DMS 273 (cell line): ENCODE results near the gene GABBR2.

Source experiments
- DNase-seq: peaks from one replicate; lab custom pipeline; 2025; ENCODE audit not compliant: unreplicated experiment; lab: John Stamatoyannopoulos, UW

The GABBR2 gene

GRCh38 chr9:98549401-98549800, 159.3 kb downstream of the GABBR2 start:
- no peak for DNase-seq

- no peak for DNase-seq
These were observed 161.1 kb downstream of the GABBR2 start for GRCh38 chr9:98547606-98548005.

DNA sequence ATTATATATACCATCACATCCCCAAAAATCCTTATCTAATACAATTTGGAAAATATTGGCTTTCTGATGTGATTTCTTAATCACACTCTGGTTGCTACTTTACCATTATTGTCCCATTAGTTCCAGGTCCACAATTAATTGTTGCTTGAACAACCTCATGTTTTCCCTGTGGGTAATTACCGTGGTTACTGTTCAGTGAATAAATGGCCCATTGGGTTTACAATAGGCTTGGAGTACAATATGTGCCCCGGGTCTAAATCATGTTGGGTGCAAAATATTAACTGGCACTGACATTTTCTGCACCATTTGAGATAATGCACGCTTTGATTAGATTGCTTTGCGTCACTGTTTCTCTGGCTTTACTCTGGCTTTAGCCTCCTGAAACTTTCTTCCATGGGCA, 163.7 kb downstream of the GABBR2 start:
- no peak for DNase-seq

GRCh38 chr9:98541684-98542230, 167.0 kb downstream of the GABBR2 start:
- no peak for DNase-seq

GRCh38 chr9:98540476-98540875, 168.3 kb downstream of the GABBR2 start:
- DNase-seq: no peak

DNA sequence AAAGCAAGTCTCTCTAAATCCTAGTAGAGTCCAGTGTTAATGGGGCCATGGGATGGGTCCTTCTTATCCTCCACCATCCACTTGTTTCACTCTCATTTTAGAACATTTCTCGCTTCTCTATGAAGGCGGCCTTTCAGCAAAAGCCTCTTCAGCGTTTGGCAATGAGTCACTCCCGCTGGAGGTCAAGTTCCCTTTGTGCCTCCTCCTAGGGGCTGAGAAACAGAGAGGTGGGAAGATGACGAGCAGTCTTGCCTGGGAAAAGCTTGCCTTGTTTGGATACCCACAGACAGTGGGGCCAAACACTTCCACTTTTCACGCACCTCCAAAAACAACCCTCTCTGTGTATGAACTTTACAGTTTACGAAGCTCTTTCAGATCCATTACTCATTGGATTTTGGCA, 168.8 kb downstream of the GABBR2 start:
- no peak for DNase-seq

DNA sequence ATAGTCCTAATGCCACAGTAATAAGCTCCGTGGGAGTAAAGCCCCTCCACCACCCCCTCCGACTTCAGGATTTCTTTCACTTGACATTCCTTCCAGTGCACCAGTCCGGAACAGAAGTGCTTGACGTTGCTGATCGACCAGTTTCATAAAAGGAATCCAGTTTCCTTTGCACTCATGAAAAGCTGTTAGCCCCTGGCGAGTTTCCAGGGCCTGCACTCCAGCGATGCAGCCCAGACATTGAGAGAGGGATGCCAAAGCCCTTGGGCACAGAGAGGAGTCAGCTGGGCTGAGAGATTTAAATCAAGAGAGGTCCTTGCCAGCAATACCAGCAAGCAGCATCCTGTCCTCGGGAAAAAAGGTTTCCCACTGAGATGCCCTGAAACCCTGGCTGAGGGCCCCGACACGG, 170.1 kb downstream of the GABBR2 start:
- peak; percentile 84 for DNase-seq

DNA sequence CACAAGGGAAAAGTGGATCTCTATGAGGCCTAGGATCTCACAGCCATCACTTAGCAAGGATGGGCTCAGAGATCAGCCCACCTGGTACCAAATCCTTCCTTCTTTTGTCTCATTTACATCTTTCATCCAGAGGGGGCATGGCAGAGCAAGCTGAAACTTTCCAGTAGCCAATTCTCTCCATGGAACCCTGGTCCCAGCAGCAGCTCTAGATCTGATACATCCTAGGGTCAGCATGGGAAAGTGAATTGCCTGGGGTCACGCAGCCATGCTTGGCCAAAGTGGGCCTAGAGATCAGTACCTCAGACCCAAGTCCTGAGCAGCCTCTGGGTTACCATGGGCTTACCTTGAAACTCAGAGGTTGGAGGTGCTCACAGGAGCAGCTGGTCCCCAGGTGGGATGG, 170.5 kb downstream of the GABBR2 start:
- DNase-seq: peak; percentile 21

GRCh38 chr9:98536542-98537173, 172.1 kb downstream of the GABBR2 start:
- DNase-seq: peak; percentile 42

DNA sequence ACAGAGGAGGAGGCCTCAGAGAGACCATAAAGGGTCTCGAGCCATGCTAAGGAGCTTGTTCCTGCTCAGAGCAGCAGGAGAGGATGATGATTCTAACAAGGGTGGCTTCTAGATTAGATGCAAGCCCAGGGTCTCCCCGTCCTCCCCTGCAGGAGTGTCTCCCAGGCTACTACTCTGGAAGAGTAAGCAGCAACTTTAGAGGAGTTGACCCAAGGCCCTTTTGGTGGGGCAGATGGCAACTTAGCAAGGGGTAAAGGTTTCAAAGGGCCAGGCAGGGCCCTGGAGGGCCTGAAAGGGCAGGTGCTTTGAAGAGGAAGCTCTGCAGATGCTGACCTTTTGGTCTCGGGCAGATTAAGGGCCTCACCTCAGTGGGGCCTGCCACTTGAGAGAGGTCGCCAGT, 174.9 kb downstream of the GABBR2 start:
- no peak for DNase-seq

GRCh38 chr9:98533132-98533531, 175.6 kb downstream of the GABBR2 start:
- peak; percentile 76 for DNase-seq

- no peak for DNase-seq
These were observed 176.2 kb downstream of the GABBR2 start for GRCh38 chr9:98532574-98532973.

DNA sequence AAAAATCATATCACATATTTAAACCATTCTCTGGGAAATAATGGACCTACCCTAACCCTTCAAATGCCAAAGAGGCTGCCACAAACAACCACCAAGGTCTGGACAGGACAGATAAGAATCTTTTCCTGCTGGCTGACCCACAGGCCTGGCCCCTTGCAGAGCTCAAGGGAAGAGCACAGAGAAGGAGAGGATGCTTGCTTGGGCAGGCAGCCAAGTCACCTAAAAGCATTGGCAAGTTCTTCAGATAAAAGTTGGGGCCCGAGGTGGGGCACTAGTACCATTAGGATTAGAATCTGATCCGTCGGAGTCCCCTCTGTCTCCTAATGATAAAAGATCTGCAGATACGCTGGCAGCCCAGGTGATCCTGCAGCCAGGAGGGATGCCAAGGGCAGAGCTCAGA, 176.6 kb downstream of the GABBR2 start:
- DNase-seq: peak; percentile 21

DNA sequence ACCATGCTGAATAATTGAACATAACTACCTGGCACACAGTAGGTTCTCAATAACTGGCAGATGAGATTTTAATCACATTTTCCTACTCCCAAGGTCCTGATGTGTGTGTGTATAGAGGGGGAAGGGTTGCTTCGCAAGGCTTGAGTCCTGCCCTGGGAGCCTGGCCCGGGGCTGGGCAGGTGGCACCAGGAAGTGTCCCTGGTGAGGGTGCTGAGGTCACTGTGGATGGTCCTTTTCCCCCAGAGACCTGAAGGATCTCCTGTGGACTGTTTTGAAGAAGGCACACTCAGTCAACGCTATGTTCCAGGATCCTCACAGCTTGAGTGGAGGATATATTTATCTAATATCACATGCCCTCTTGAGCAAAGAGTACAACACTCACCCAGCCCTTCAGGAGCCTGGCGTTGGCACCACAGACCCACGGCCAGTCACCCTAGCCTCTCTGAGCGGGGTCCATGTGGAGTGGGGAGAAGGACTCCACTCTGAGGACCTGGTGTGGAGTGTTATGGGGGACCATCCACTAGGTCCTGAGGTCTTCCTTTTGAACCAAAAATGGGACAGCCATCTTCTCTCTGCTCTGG, 177.8 kb downstream of the GABBR2 start:
- DNase-seq: no peak

DNA sequence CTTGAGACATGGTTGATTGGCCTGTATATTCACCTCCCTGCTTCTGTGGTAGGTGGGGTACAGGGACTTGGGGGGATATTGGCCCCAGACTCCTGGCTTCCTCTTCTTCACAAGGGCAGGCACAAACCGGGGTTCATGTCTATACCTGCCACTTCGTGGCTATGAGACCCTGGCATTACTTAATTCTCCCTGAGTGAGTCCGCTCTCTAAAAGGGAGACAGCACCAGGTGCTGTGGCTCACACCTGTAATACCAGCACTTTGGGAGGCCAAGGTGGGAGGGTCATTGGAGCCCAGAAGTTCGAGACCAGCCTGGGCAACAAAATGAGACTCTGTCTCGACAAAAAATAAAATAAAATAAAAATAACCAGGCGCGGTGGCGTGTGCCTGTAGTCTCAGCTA, 178.5 kb downstream of the GABBR2 start:
- no peak for DNase-seq

DNA sequence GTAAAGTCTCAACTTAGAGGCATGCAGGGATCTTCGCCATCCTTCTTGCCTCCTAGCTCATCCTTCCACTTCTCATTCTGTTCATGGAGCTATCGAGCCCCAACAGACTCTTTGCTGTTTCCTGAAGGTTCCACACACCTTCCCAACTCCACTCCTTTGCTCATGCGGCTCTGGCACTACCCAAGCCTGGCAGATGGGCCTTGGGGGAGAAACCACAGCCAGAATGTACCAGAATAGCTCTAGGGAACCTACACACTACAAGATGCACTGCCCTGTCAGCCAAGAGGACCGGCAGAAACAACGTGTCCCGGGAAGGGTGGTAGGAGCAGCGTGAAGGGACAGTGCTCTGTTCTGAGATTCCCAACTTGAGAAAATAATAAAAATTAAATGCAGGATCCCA, 178.9 kb downstream of the GABBR2 start:
- DNase-seq: no peak

- DNase-seq: no peak
These were observed 185.4 kb downstream of the GABBR2 start for GRCh38 chr9:98523231-98523901.

DNA sequence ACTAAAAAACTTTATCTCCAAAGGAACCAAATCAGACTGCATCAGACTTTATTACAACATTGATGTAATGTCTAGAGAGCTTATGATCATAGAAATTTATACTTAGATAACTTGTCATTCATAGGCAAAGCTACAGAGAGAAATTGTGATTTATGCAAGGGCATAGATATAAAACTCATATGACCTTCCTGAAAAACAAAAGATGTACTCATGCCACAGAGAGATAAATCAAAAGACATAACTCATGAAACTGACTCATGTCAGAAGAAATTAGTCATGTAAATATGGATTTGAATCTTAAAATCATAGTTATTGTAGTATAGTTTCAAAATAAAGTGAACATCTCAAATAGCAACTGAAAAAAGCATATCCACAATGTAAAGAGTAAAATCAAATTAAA, 186.2 kb downstream of the GABBR2 start:
- no peak for DNase-seq

DNA sequence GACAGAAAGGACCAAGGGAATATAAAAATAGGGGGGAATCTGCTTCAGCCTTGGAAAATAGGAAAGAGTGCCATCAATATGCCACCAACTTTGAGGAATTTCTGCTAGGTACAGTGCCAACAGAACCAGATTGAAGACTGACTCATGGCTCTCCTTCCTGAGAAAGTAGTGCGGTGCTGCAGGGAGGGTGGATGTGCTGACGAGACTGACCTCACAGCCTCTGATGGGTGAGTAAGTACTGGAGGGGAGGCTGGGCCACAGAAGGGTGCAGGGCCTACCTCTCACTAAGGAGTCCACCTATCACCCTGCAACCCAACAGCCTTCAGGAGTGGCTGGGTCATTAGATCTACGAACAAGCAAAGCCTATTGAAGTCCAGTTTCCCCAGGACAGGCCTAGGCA, 187.6 kb downstream of the GABBR2 start:
- DNase-seq: peak; percentile 44

DNA sequence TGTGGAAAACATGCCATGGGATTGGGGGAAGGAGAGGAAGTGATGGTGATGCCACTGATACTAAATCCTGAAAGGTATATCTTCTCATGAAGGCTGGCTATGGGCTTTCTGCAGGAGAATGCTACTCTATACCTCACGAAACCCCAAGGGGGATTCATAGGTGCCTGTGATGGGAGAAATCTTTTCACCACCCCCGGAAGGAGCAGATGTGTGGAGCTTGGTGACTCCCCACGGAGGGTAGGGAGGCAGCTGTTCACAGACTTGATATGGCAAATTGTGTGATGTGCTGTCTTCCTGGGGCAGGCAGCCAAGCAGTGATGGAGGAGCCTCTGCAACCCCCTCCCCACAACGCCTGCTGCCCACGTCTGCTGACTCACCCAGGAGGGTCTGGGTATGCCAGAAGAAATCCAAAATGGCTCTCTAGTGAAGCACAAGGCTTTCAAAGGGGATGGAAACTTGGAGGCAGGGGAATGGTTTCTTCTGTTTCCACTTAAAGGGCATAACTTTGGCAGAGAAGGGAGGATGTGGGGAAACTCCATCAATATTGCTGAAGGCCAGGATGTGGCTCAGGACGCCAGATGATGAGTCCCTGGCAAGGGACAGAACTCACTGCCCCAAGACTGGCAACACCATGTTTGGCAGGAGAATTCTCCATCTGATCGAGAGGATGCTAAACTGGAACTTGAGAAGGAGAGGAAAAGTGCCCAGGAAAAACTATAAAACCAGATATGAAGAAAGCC, 188.3 kb downstream of the GABBR2 start:
- peak; percentile 84 for DNase-seq

DNA sequence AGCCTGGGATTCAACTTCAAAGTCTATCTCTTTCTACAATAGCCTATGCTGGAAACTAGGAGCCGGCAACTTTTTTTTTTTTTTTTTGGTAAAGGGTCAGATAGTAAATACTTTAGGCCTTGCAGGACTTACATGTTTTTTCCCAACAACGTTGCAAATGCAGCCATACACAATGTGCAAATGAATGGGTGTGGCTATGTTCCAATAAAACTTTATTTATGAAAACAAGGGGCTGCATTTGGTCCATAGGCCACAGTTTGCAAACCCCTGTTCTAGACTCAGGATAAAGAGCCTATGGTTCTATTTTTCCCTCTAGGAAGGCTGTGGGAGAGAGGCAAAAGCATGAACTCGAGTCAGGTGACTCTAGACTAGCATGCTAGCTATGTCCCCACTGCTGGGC, 189.1 kb downstream of the GABBR2 start:
- no peak for DNase-seq

DNA sequence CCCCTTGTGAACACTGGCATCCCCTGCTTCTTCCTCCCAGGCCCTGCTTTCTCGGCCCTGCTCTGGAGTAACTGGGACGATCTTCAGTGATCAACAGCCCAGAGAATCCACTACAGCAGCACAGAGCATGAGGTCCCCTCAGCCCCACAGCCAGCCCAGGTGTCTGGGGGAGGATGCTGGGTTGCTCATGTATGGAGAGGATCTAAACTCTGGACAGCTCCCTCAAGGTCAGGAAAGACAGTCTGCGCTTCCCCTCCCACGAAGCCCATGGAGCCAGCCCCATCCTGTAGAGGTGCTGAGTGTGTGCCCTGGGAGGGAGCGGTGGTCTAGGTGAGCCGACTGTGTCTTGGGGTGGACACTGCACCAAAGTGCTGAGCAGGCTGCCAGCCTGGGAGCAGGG, 190.2 kb downstream of the GABBR2 start:
- no peak for DNase-seq
